Measurements from ENCODE around the gene WRAP73.

DNA sequence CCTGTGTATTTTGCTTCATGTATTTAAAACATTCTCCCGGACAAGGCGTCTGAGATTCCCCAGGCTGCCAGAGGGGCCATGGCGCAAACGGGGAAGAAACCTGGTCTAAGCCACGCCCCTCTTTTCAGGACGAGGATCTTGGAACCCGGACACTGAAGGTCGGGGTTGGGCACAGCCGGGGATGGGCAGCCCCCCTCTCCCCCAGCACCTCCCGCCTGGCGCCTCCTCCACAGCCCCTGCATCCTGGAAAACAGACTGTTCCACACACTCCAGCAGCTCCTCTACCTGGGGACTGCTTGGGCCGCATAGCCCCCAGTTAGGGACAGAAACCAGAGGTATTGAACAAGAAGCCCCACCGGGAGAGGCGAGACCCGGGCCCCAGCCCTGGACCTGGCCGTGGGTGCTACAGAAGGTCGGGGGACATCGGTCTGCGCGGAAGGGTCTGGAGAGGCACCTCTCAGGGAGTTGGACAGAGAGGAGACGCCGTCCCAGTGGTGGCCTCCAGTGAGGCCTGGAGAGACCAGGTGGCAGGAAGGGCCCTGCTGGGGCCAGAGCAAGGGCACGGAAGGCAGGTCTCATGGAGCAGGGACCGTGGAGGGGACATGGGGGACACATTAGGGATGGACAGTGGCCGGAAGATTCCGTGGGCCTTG, 7.8 kb upstream of the WRAP73 start:
- no peak for TF ChIP-seq PHF8 (IDR thresholded peaks at IDR 0.05; ENCODE audit: borderline replicate concordance, low read length)
- TF ChIP-seq DNMT1 (IDR thresholded peaks at IDR 0.05): no peak
- TF ChIP-seq, protein P1, sequence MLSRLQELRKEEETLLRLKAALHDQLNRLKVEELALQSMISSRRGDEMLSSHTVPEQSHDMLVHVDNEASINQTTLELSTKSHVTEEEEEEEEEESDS (CRISPR knock-in tag; IDR thresholded peaks at IDR 0.05): no peak
- TF ChIP-seq EZH2 (IDR thresholded peaks at IDR 0.05; ENCODE audit: borderline replicate concordance, low read depth, low read length): no peak
- TF ChIP-seq NFIC (IDR thresholded peaks at IDR 0.05): no peak
- TF ChIP-seq, protein P2, sequence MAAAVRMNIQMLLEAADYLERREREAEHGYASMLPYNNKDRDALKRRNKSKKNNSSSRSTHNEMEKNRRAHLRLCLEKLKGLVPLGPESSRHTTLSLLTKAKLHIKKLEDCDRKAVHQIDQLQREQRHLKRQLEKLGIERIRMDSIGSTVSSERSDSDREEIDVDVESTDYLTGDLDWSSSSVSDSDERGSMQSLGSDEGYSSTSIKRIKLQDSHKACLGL (CRISPR knock-in tag; IDR thresholded peaks at IDR 0.05; ENCODE audit: borderline replicate concordance, poor library complexity, severe bottlenecking): no peak
- no peak for TF ChIP-seq EP300 (IDR thresholded peaks at IDR 0.05; ENCODE audit: low read length)
- TF ChIP-seq, protein P3, sequence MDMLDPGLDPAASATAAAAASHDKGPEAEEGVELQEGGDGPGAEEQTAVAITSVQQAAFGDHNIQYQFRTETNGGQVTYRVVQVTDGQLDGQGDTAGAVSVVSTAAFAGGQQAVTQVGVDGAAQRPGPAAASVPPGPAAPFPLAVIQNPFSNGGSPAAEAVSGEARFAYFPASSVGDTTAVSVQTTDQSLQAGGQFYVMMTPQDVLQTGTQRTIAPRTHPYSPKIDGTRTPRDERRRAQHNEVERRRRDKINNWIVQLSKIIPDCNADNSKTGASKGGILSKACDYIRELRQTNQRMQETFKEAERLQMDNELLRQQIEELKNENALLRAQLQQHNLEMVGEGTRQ (CRISPR knock-in tag; IDR thresholded peaks at IDR 0.05): no peak
